GM12873 (cell line): ENCODE results near the gene XPC.

Experiments used
- CTCF ChIP-seq: IDR thresholded peaks from 2 replicates; pipeline ENCODE4 v1.5.1; 2012; ENCODE audit warnings: low read depth, mild to moderate bottlenecking, moderate library complexity, low read length, control low read depth; ENCODE audit not compliant: insufficient read depth; ENCODE audit errors: missing control alignments

The XPC gene

GRCh38 chr3:14211621-14212020 is 33.2 kb upstream of the XPC start:
- TF ChIP-seq CTCF: no peak

- no peak for TF ChIP-seq CTCF
These were observed 32.6 kb upstream of the XPC start for GRCh38 chr3:14210843-14211594.

- TF ChIP-seq CTCF: no peak
These were observed 31.9 kb upstream of the XPC start for GRCh38 chr3:14210290-14210688.

- no peak for TF ChIP-seq CTCF
These were observed 31.3 kb upstream of the XPC start for GRCh38 chr3:14209581-14210289.

- no peak for TF ChIP-seq CTCF
These were observed 30.6 kb upstream of the XPC start for GRCh38 chr3:14208977-14209394.

- TF ChIP-seq CTCF: no peak
These were observed 29.8 kb upstream of the XPC start for GRCh38 chr3:14208168-14208567.

GRCh38 chr3:14206548-14207177 is 28.3 kb upstream of the XPC start:
- no peak for TF ChIP-seq CTCF
